ENCODE measurements around the gene ACOX1.

The ACOX1 gene

DNA sequence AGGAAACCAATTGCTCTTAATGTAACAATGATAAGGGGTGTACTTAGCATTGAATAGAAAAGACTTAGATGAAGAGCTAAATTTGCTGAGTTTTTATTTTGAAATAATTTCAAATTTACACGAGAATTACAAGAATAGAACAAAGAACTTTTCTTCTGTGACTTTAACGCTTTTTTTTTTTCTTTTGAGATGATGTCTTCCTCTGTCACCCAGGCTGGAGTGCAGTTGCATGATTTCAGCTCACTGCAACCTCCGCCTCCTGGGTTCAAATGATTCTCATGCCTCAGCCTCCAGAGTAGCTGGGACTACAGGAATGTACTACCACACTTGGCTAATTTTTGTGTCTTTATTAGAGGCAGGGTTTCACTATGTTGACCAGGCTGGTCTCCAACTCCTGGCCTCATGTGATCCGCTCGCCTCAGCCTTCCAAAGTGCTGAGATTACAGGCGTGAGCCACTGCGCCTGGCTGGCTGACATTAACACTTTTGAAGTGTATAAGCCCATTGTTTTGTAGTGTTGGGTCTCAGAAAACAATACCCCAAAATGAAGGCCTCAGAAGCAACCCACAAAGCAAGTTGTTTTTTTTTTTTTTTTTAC, 2.2 kb upstream of the ACOX1 start:
- Histone ChIP-seq H3K9ac (no peak overlapping the region), H3K4me2 (no peak overlapping the region), H3K4me3 (IDR thresholded peaks at IDR 0.05; ENCODE audit: insufficient read depth, low read depth, low read length) (no peak overlapping the region), H3K27me3 (ENCODE audit: insufficient read depth, low read depth) (no peaks in the 10 kb centered on the region), H4K20me1 (ENCODE audit: insufficient read depth) (no peaks in the 10 kb centered on the region), H3K4me1 (ENCODE audit: low read depth, poor library complexity, severe bottlenecking) (peaks cover 17% of the 10 kb centered on the region), H3K79me2 (ENCODE audit: insufficient read depth, low read depth) (peaks cover 10% of the 10 kb centered on the region; the same call in 1 of the 2 replicates), H3K36me3 (ENCODE audit: insufficient read depth) (no peaks in the 10 kb centered on the region), H2AFZ (ENCODE audit: low read depth) (no peak overlapping the region), H3K27ac (no peak overlapping the region)
- TF ChIP-seq, protein P1, sequence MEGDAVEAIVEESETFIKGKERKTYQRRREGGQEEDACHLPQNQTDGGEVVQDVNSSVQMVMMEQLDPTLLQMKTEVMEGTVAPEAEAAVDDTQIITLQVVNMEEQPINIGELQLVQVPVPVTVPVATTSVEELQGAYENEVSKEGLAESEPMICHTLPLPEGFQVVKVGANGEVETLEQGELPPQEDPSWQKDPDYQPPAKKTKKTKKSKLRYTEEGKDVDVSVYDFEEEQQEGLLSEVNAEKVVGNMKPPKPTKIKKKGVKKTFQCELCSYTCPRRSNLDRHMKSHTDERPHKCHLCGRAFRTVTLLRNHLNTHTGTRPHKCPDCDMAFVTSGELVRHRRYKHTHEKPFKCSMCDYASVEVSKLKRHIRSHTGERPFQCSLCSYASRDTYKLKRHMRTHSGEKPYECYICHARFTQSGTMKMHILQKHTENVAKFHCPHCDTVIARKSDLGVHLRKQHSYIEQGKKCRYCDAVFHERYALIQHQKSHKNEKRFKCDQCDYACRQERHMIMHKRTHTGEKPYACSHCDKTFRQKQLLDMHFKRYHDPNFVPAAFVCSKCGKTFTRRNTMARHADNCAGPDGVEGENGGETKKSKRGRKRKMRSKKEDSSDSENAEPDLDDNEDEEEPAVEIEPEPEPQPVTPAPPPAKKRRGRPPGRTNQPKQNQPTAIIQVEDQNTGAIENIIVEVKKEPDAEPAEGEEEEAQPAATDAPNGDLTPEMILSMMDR (conservative IDR thresholded peaks at IDR 0.05; ENCODE audit: low read depth, low read length) = no peak

DNA sequence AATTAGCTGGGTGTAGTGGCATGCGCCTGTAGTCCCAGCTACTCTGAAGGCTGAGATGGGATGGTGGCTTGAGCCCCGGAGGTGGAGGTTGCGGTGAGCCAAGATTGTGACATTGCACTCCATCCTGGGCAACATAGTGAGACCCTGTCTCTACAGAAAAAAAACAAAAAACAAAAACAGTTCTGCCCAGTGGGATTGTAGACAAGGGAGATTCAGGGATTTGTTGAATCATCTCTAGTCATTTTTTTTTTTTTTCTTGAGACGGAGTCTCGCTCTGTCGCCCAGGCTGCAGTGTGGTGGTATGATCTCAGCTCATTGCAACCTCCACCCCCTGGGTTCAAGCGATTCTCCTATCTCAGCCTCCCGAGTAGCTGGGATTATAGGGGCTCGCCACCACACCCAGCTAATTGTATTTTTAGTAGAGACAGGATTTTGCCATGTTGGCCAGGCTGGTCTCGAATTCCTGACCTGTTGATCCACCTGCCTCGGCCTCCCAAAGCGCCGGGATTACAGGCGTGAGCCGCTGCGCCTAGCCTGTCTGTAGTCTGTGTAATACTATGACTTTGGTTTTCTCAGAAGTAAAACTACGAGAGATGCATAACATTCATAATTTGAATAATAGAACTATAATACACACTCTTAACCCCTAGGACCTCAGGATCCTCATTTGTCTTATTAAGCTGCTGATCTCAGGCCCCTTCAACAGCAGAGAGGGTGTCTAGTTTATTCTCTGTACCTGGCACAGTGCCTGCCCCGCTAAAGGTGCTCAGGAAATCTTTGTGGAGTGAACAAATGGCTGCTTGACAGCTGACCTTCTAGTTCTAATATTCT, 1.4 kb upstream of the ACOX1 start:
- TF ChIP-seq, protein P1 (conservative IDR thresholded peaks at IDR 0.05; ENCODE audit: low read depth, low read length) = no peak
- Histone ChIP-seq H3K79me2 (ENCODE audit: insufficient read depth, low read depth) (peaks cover 10% of the 10 kb centered on the region; the same call in 1 of the 2 replicates), H3K4me2 (peak overlapping the region; percentile 55), H3K36me3 (ENCODE audit: insufficient read depth) (no peaks in the 10 kb centered on the region), H4K20me1 (ENCODE audit: insufficient read depth) (no peaks in the 10 kb centered on the region), H3K4me3 (IDR thresholded peaks at IDR 0.05; ENCODE audit: insufficient read depth, low read depth, low read length) (no peak overlapping the region), H3K27me3 (ENCODE audit: insufficient read depth, low read depth) (no peaks in the 10 kb centered on the region), H3K4me1 (ENCODE audit: low read depth, poor library complexity, severe bottlenecking) (peaks cover 17% of the 10 kb centered on the region), H2AFZ (ENCODE audit: low read depth) (peak overlapping the region; percentile 70), H3K27ac (peak overlapping the region; percentile 78), H3K9ac (peak overlapping the region; percentile 83)

DNA sequence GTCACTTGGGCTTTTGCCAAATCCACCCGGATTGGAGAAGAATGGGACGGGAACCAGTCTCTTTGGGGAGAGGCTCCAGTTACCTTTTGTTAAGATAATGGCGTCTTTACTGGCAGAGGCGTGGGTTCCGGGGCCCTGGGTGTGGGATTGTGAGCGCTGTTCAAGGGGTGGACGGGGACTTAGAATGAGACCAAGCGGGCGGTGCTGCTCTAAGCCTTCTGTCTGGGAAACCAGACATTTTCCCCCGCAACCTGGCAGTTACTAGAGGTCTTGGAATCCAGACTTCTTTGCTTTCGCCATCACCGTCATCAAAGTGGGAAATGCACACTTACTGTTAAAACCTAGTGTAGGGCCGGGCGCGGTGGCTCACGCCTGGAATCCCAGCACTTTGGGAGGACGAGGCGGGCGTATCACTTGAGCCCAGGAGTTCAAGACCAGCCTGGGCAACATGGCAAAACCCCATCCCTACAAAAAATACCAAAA, 780 bp upstream of the ACOX1 start:
- Histone ChIP-seq H3K4me1 (ENCODE audit: low read depth, poor library complexity, severe bottlenecking) (peaks cover 17% of the 10 kb centered on the region), H2AFZ (ENCODE audit: low read depth) (peak overlapping the region; percentile 70), H3K36me3 (ENCODE audit: insufficient read depth) (no peaks in the 10 kb centered on the region), H3K27me3 (ENCODE audit: insufficient read depth, low read depth) (no peaks in the 10 kb centered on the region), H3K4me3 (IDR thresholded peaks at IDR 0.05; ENCODE audit: insufficient read depth, low read depth, low read length) (no peak overlapping the region), H3K9ac (peak overlapping the region; percentile 83), H3K27ac (peak overlapping the region; percentile 78), H3K79me2 (ENCODE audit: insufficient read depth, low read depth) (peaks cover 10% of the 10 kb centered on the region; the same call in 1 of the 2 replicates), H4K20me1 (ENCODE audit: insufficient read depth) (no peaks in the 10 kb centered on the region), H3K4me2 (peak overlapping the region; percentile 55)
- TF ChIP-seq, protein P1 (conservative IDR thresholded peaks at IDR 0.05; ENCODE audit: low read depth, low read length) = no peak

DNA sequence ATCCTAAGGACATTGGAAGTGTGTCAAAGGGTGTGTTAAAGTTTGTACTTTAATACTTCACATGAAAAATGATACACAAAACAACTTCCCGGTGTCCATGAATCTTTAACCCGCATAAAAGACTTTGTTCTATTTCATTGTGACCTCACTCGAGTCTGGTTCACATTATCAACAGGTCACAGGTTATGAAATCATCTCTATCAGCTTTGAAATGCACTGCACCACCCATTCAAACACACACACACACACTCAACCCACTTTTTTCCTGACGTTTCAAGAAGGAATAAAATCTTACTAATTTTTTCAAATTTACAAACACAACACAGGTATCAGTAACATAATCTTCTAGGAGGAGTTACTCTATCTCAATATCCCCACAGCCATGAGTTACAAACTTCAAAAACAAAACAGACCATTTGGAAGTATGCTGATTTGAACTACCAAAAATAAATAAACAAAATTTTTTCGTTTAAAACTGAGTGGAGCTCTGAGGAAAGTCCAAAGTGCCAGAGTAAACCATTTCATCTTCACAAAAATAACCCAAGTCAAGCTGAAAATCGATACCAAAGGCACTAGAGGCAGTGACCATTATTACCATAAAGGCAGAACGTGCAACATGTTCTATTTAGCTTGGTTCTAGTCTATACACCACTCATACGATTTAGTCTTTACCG, 2.7 kb downstream of the ACOX1 start:
- Histone ChIP-seq H3K79me2 (ENCODE audit: insufficient read depth, low read depth) (peaks cover 10% of the 10 kb centered on the region; the same call in 1 of the 2 replicates), H3K36me3 (ENCODE audit: insufficient read depth) (no peaks in the 10 kb centered on the region), H3K4me2 (no peak overlapping the region), H2AFZ (ENCODE audit: low read depth) (no peak overlapping the region), H4K20me1 (ENCODE audit: insufficient read depth) (no peaks in the 10 kb centered on the region), H3K4me3 (IDR thresholded peaks at IDR 0.05; ENCODE audit: insufficient read depth, low read depth, low read length) (no peak overlapping the region), H3K27ac (no peak overlapping the region), H3K9ac (no peak overlapping the region), H3K27me3 (ENCODE audit: insufficient read depth, low read depth) (no peaks in the 10 kb centered on the region), H3K4me1 (ENCODE audit: low read depth, poor library complexity, severe bottlenecking) (peaks cover 17% of the 10 kb centered on the region)
- TF ChIP-seq, protein P1 (conservative IDR thresholded peaks at IDR 0.05; ENCODE audit: low read depth, low read length) = no peak
